GM12872 (cell line): ENCODE measurements around the gene MEAK7.

Experiments
- CTCF ChIP-seq: IDR thresholded peaks from 3 replicates; pipeline ENCODE4 v1.5.1; 2011; ENCODE audit warnings: low read depth, mild to moderate bottlenecking, low read length, moderate library complexity; ENCODE audit not compliant: insufficient read depth

The MEAK7 gene

GRCh38 chr16:84505249-84506187, 1.1 kb upstream of the MEAK7 start:
- TF ChIP-seq CTCF: no peak

- no peak for TF ChIP-seq CTCF
Observed at GRCh38 chr16:84503751-84504395, 586 bp downstream of the MEAK7 start.

DNA sequence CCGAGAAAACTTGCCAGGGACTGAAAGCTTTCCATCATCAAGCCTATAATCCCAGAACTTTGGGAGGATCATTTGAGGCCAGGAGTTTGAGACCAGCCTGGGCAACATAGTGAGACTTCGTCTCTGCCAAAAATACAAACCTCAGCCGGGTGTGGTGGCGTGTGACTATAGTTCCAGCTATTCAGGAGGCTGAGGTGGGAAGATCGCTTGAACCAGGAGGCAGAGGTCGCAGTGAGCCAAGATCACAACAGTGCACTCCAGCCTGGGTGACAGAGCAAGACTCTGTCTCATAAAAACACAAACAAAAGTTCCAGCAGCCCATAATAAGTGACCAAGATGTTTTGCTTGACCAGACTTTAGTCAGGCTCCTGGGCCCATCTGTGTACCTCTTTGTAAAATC, 1.9 kb downstream of the MEAK7 start:
- TF ChIP-seq CTCF: no peak

- no peak for TF ChIP-seq CTCF
Observed at GRCh38 chr16:84502075-84502474, 2.4 kb downstream of the MEAK7 start.

- no peak for TF ChIP-seq CTCF
Observed at GRCh38 chr16:84501077-84501735, 3.3 kb downstream of the MEAK7 start.

DNA sequence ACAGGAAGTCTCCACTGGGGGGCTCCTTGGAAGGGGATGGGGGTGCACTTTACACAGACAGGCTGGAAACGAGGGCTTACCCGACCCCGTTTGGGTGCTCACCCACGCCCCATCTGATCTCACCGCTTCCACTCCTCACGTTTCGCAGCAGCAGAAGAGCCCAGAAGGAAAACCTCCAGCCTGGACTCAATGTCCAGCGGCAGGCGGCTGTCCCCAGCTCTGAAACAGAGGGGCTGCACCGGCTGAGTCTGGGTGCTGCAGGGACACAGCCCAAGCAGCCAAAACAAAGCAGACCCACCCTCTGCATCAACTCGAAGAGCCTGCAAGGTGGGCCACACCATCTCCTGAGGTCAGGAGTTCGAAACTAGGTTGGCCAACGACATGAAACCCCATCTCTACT, 3.9 kb downstream of the MEAK7 start:
- TF ChIP-seq CTCF: no peak

- TF ChIP-seq CTCF: no peak
Observed at GRCh38 chr16:84499638-84500037, 4.8 kb downstream of the MEAK7 start.
